ENCODE data around the gene PCGF1. TPM values are rescaled to one million over a fixed set of nuclear protein-coding genes. Genes with fewer than 3 reads are reported as not detected.

The PCGF1 gene
- total and polyA plus RNA-seq, 9 of the 15 experiments (the other 6 are each of a cell fraction or from before 2014, with no cell fraction given): 20.3 to 45.7 (median 29.3) TPM

- Histone ChIP-seq H2AFZ (ENCODE audit: low read depth, low read length) (no peak overlapping the region), H3K4me3 (no peak overlapping the region), H3K27me3 (ENCODE audit: control insufficient read depth in 2 of 2, insufficient read depth in 2 of 2, low read length in 2 of 2) (no peaks in the 10 kb centered on the region), H3K4me2 (ENCODE audit: insufficient read depth, low read length) (no peak overlapping the region), H3K9ac (ENCODE audit: insufficient read depth in 1 of 2, low read depth in 2 of 2, low read length in 2 of 2) (no peak overlapping the region), H3K9me3 (replicated peaks; ENCODE audit: control insufficient read depth, insufficient read depth, low read depth, low read length) (no peaks in the 10 kb centered on the region), H3K4me1 (replicated peaks in 1 of 2; ENCODE audit: control insufficient read depth in 2 of 2, insufficient read depth in 2 of 2, low read length in 2 of 2) (peaks cover 0 to 19% of the 10 kb centered on the region in 2 experiments; a peak in 3 of 5 replicates), H3K36me3 (ENCODE audit: control insufficient read depth, insufficient read depth, low read length) (no peaks in the 10 kb centered on the region), H3K79me2 (ENCODE audit: control insufficient read depth, insufficient read depth, low read length) (no peaks in the 10 kb centered on the region), H3K27ac (ENCODE audit: extremely low read depth, low read depth, low read length) (no peak overlapping the region), H4K20me1 (replicated peaks; ENCODE audit: control insufficient read depth, insufficient read depth, low read length) (no peaks in the 10 kb centered on the region), H3K9me1 (ENCODE audit: control insufficient read depth, insufficient read depth, low read length) (no peaks in the 10 kb centered on the region)
- in situ Hi-C loops (cut with MboI) (no loop called here), intact Hi-C loops (cut with micrococcal nuclease) (no loop called here)
- CTCF ChIA-PET (ENCODE audit: low intra/inter-chr PET ratio): no interaction called here
- DNase-seq (ENCODE audit: extremely low read depth in 1 of 4, low spot score in 3 of 4) (no peak), ATAC-seq (no peak), FAIRE-seq (no peak)
- 78% methylated on average over 10 of the region's 13 CpGs for WGBS (ENCODE audit: insufficient coverage, low coverage, missing lambda C conversion rate)
- no TSS peak for BruUV-seq (replicated peaks)
- POLR2A ChIA-PET: interaction anchor here (1.5 kb wide), 1 partner anchor 11 kb away, joined by 5 read pairs; no protein-coding TSS in a partner anchor
- TF ChIP-seq HDAC3 (IDR thresholded peaks at IDR 0.05; ENCODE audit: borderline replicate concordance, partially characterized antibody) (no peak), TCF7 (IDR thresholded peaks at IDR 0.05; ENCODE audit: borderline replicate concordance) (no peak), SPI1 (IDR thresholded peaks at IDR 0.05; ENCODE audit: borderline replicate concordance, low read depth, low read length) (no peak), MLLT1 (IDR thresholded peaks at IDR 0.05) (no peak), SAFB2 (IDR thresholded peaks at IDR 0.05; ENCODE audit: borderline replicate concordance, low read depth, low read length, severe bottlenecking) (no peak), ZBTB26 (CRISPR knock-in tag; IDR thresholded peaks at IDR 0.05) (no peak), ZNF253 (CRISPR knock-in tag; conservative IDR thresholded peaks at IDR 0.05) (no peak), ZNF124 (CRISPR knock-in tag; IDR thresholded peaks at IDR 0.05) (no peak), MBD2 (IDR thresholded peaks at IDR 0.05; ENCODE audit: borderline replicate concordance, low read depth) (no peak), ZBTB40 (IDR thresholded peaks at IDR 0.05) (no peak), ZBTB40 (CRISPR knock-in tag; IDR thresholded peaks at IDR 0.05) (no peak), RNF2 (IDR thresholded peaks at IDR 0.05) (no peak)
Measured at GRCh38 chr2:74516650-74517049, 9.2 kb upstream of the PCGF1 start.

Data from K562 (cell line).